ENCODE results near the gene PARVA.

- TF ChIP-seq POLR2AphosphoS5 (IDR thresholded peaks at IDR 0.05): no peak
- TF ChIP-seq, protein P1, sequence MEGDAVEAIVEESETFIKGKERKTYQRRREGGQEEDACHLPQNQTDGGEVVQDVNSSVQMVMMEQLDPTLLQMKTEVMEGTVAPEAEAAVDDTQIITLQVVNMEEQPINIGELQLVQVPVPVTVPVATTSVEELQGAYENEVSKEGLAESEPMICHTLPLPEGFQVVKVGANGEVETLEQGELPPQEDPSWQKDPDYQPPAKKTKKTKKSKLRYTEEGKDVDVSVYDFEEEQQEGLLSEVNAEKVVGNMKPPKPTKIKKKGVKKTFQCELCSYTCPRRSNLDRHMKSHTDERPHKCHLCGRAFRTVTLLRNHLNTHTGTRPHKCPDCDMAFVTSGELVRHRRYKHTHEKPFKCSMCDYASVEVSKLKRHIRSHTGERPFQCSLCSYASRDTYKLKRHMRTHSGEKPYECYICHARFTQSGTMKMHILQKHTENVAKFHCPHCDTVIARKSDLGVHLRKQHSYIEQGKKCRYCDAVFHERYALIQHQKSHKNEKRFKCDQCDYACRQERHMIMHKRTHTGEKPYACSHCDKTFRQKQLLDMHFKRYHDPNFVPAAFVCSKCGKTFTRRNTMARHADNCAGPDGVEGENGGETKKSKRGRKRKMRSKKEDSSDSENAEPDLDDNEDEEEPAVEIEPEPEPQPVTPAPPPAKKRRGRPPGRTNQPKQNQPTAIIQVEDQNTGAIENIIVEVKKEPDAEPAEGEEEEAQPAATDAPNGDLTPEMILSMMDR (IDR thresholded peaks at IDR 0.05): no peak
- no peak for TF ChIP-seq POLR2A (IDR thresholded peaks at IDR 0.05)
- no peak for TF ChIP-seq EP300 (IDR thresholded peaks at IDR 0.05)
Observed at GRCh38 chr11:12540075-12540680, 162.8 kb downstream of the PARVA start.

All from stomach (tissue), 4 donors.